Stimulated activated CD4-positive, alpha-beta T cell treated with anti-CD3 and anti-CD28 coated beads, TNF-alpha, amount 100 ng/mL, for 24 hours (primary cell): ENCODE data around the gene ADGRG3.

Experiments used
- DNase-seq, 3 experiments: peaks; one replicate each; pipeline ENCODE4 v3.0.0-alpha.2; 2020; ENCODE audit warnings: low read depth in 3 of 3

The ADGRG3 gene

DNA sequence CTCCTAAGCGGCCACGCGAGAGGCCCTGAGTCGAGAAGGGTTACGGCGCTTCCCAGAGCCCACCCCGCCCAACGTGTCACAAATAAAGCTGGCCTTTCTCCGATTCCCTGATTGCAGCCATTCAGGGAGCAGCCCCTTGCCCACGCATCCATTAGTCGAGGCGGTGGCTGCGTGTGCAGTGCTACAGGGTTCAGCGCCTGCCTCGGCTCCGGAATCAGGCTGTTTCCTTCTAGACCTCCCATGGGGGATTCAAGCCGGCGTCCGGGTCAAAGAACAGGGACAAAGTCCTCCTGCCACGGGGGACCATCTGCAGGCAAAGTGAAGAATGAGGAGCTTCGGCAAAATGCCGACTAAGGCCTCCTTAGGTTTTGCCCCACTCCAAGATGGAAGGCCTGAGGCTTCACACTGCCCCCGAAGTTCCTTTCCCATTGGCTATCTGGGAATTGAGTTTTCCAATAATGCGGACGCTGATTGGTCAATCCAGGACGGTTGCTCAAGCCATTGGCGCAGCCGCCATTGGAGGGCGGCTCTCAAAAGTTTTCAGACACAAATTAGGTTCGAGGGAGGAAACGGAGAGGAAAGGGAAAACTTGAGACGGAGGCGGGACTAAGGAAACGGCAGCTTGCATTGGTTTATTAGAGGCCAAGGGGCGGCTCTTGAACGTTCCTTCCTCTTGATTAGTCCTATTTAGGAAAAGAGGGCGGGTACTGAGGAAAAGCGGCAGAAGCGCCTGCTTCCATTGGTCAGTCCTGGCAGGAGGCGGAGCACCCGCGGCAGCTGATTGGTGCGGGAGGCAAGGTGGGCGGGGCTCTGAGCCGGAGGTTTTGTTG, 67.0 kb downstream of the ADGRG3 start:
- DNase-seq, result peak; percentile 94 to 98 (median 96)

DNA sequence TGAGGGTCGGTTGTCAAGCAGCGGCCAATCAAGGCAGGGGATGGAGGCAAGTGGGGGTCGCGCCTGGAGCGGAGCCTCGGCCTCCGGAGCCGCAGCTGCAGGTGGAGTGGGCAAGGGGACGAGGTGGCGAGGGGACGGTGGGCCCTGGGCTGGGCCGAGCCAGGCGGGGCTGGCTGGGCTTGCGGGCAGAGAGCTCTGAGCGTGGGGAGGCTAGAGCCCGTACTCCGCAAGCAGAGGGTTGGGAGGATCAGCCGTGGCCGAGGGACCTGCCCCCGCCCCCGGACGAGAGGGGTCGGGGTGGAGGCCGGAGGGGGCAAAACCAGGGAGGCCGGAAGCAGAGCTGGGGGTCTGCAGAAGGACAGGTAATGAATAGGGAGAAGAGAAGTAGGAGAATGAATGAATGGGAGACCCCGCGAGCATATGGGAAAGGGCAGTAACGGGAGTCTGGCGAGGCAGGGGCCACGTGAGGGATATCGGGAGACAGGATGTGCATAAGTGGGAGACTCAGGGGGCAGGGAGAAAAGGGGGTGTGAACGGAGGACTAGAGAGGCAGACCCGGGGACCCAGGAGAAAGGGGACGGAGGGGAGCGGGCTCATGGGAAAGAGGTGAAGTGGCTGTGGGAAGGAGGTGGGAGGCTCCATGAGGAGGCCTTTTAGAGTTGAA, 67.8 kb downstream of the ADGRG3 start, which contains the start of gene KATNB1:
Gene KATNB1 (plus strand): TSS at position 16 of the 664 bp plus-strand sequence. CDS start 1,474 bp downstream, outside the sequence.
- no peak for DNase-seq

DNA sequence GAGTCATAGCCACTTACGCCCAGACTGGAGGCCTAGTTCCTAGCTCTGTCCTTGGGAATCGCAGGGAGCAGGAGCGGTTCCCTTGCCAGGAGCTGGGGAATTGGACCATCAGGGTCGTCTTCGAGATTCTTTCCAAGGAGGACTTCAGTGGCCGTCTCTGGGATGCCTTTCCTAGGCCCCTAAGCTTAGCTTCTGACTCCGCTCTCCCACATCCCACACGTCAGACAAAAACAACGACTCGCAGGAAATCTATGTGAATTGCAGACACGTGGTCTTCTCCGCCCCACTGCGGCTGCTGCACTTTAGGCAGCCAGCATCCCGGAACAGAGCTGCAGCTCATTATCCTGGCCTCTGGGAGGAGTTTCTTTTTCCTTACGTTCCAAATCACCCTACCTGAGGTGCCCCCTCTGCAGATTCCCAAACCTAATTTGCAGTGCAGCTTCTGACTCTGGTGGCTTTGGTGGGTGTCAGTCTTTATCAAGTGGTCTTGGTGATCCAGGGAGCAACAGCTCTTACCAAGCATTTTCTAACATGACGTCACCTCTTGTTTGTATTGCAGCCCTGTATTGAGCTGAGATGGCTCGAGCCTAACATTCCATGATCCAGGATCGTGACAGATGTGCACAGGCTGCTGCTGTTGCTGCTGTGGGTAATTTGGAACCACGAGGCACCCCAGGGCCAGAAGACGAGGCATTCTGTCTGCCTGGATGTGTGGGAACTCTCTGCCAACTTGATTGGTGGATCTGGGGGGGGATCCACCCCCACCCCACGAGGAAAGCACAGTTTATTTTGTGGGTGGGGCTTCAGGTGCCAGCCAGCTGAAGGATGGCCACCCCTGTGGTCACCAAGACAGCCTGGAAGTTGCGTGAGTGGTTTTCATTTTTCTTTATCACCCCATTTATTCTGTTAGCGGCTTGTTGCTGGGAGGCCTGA, 68.6 kb downstream of the ADGRG3 start:
- peak in 2 of 3 experiments; percentile 13 to 34 for DNase-seq

DNA sequence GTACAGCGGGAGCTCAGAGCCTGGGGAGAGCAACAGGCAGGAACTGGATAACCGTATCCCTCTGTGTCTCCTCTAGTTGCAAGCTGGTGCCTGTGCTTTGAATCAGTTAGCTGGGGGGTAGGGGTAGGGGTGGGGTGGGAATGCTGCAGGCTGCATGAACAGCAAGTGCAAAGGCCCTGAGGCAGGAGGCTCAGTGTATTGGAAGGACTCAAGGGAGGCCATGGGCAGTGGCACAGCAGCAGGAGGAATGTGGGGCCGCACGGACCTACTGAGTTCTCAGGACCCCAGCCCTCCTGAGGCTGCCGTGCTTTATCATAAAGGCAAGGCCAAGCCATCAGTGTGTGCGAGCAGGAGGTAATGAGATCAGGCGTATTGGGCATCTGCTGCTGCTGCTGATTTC, 70.7 kb downstream of the ADGRG3 start:
- DNase-seq, result no peak
